Upper lobe of left lung (tissue), 6 donors: ENCODE measurements around the gene PLCB4. TPM values are rescaled to one million over a fixed set of nuclear protein-coding genes. Genes with fewer than 3 reads are reported as not detected.

ENCODE experiments used
- ATAC-seq, 2 donors: fragments of 200-7000 bp; cut with Tn5 transposase; one replicate each; pipeline ENCODE4 v1.9.1; 2022; ENCODE audit warnings: mild to moderate bottlenecking in 2 of 2, moderate library complexity in 2 of 2; ENCODE audit not compliant: low FRiP score in 2 of 2
- DNase-seq, 2 donors: peaks; one replicate each; pipeline ENCODE4 v3.0.0-alpha.2; 2019 to 2020
- H3K27ac ChIP-seq, 4 donors: fragments of 200-600 bp; sonication (generic); one replicate each; pipeline ENCODE4 v1.5.1; 2016 to 2019
- H3K27me3 ChIP-seq, 4 donors: fragments of 200-600 bp; sonication (generic); one replicate each; pipeline ENCODE4 v1.5.1; 2017 to 2019
- H3K36me3 ChIP-seq, 4 donors: fragments of 200-600 bp; sonication (generic); one replicate each; pipeline ENCODE4 v1.5.1; 2016 to 2019
- H3K4me1 ChIP-seq, 4 donors: fragments of 200-600 bp; sonication (generic); one replicate each; pipeline ENCODE4 v1.5.1; 2018 to 2019
- H3K4me3 ChIP-seq, 4 donors: fragments of 200-600 bp; sonication (generic); one replicate each; pipeline ENCODE4 v1.5.1; 2017 to 2019; ENCODE audit warnings: mild to moderate bottlenecking in 2 of 4, moderate library complexity in 1 of 4
- H3K9me3 ChIP-seq, 4 donors: fragments of 200-600 bp; sonication (generic); one replicate each; pipeline ENCODE4 v1.5.1; 2018 to 2019
- CTCF ChIP-seq, 6 experiments: fragments of 450-650 bp in 4 of 6; fragments of 200-600 bp in 2 of 6; sonication (generic) in 2 of 6; IDR thresholded peaks; one replicate each; pipeline ENCODE4 v1.5.1; 2016 to 2019; ENCODE audit warnings: antibody characterized with exemption in 6 of 6
- EP300 ChIP-seq, 4 donors: sonication (generic); formaldehyde crosslinking; IDR thresholded peaks; one replicate each; pipeline ENCODE4 v1.5.1; 2017; ENCODE audit warnings: antibody characterized with exemption in 4 of 4, control low read depth in 2 of 4
- POLR2A ChIP-seq, 4 donors: fragments of 450-650 bp; IDR thresholded peaks; one replicate each; pipeline ENCODE4 v1.5.1; 2016 to 2017; ENCODE audit warnings: antibody characterized with exemption in 4 of 4, mild to moderate bottlenecking in 2 of 4
- POLR2AphosphoS5 ChIP-seq, 2 donors: sonication (generic); formaldehyde crosslinking; IDR thresholded peaks; one replicate each; pipeline ENCODE4 v1.5.1; 2017; ENCODE audit warnings: antibody characterized with exemption in 2 of 2
- WGBS, 2 donors: methylation state at CpG; one replicate each; pipeline ENCODE4 v1.1.5; 2017 to 2018; 5-methylcytosine and 5-hydroxymethylcytosine counted together
- total RNA-seq, 6 donors: library from RNA; depleted of rRNA in 4 of 6; stranded (reverse); fragments of >200 nt in 4 of 6; gene quantifications; one replicate each; pipeline versions ENCODE4 v1.1.0 to v1.2.1, GENCODE V29; 2016 to 2021
- donor health status: DM: no; HTN: no; CAD: no; lungs with moderate emphysema.
- donor health status: DM: no; HTN: yes; CAD: no; lungs with severe emphysema.

The PLCB4 gene
- total RNA-seq, 6 donors from 2014 or later: 5.7 to 15.2 (median 8.2) TPM

GRCh38 chr20:9354579-9354978, 285.7 kb downstream of the PLCB4 start:
- DNase-seq: no peak
- no peaks in the 10 kb centered on the region for H3K36me3 ChIP-seq
- H3K9me3 ChIP-seq: no peaks in the 10 kb centered on the region
- H3K27me3 ChIP-seq: no peaks in the 10 kb centered on the region
- H3K27ac ChIP-seq: no peak overlapping the region
- ATAC-seq: no peak
- TF ChIP-seq POLR2A (IDR thresholded peaks at IDR 0.05) (no peak), EP300 (IDR thresholded peaks at IDR 0.05) (no peak), POLR2AphosphoS5 (IDR thresholded peaks at IDR 0.05) (no peak), CTCF (IDR thresholded peaks at IDR 0.05) (no peak)
- 94 to 100% methylated on average over 2 of the region's 2 CpGs for WGBS, 2 donors
- no peak overlapping the region for H3K4me3 ChIP-seq
- peaks cover 0 to 17% (median 7%) of the 10 kb centered on the region in 4 donors for H3K4me1 ChIP-seq

- peaks cover 0 to 2% (median 0%) of the 10 kb centered on the region in 4 donors for H3K36me3 ChIP-seq
- ATAC-seq (no peak), DNase-seq (no peak)
- H3K27me3 ChIP-seq: no peaks in the 10 kb centered on the region
- no peak overlapping the region for H3K27ac ChIP-seq
- WGBS, 2 donors: 86 to 95% methylated on average over 2 of the region's 2 CpGs
- H3K4me3 ChIP-seq: no peak overlapping the region
- no peak for TF ChIP-seq POLR2A (IDR thresholded peaks at IDR 0.05)
- no peak for TF ChIP-seq CTCF (IDR thresholded peaks at IDR 0.05)
- TF ChIP-seq POLR2AphosphoS5 (IDR thresholded peaks at IDR 0.05): no peak
- TF ChIP-seq EP300 (IDR thresholded peaks at IDR 0.05): no peak
- H3K4me1 ChIP-seq: peaks cover 0 to 21% (median 9%) of the 10 kb centered on the region in 4 donors
- H3K9me3 ChIP-seq: no peaks in the 10 kb centered on the region
These were observed 289.1 kb downstream of the PLCB4 start for GRCh38 chr20:9358001-9358400.

GRCh38 chr20:9359561-9360308, 290.8 kb downstream of the PLCB4 start:
- H3K4me1 ChIP-seq: peaks cover 0 to 7% (median 4%) of the 10 kb centered on the region in 4 donors
- no peaks in the 10 kb centered on the region for H3K9me3 ChIP-seq
- H3K4me3 ChIP-seq: peak overlapping the region in 2 of 4 donors; percentile 13 to 19
- peaks cover 0 to 3% (median 0%) of the 10 kb centered on the region in 4 donors for H3K36me3 ChIP-seq
- peak in 1 of 2 donors; percentile 74 for ATAC-seq
- 49 to 56% methylated on average over 14 of the region's 14 CpGs for WGBS, 2 donors
- peak in 1 of 2 donors; percentile 3 for DNase-seq
- H3K27me3 ChIP-seq: no peaks in the 10 kb centered on the region
- no peak overlapping the region for H3K27ac ChIP-seq
- TF ChIP-seq POLR2AphosphoS5 (IDR thresholded peaks at IDR 0.05): no peak
- TF ChIP-seq CTCF (IDR thresholded peaks at IDR 0.05): peak in 5 of 6 experiments; percentile 18 to 53 (median 47)

GRCh38 chr20:9360431-9360830, 291.5 kb downstream of the PLCB4 start:
- Histone ChIP-seq H3K36me3 (peaks cover 0 to 3% (median 0%) of the 10 kb centered on the region in 4 donors), H3K4me3 (no peak overlapping the region), H3K27ac (no peak overlapping the region), H3K4me1 (peaks cover 0 to 7% (median 4%) of the 10 kb centered on the region in 4 donors), H3K9me3 (no peaks in the 10 kb centered on the region), H3K27me3 (no peaks in the 10 kb centered on the region)
- TF ChIP-seq CTCF (IDR thresholded peaks at IDR 0.05) (no peak), POLR2AphosphoS5 (IDR thresholded peaks at IDR 0.05) (no peak), EP300 (IDR thresholded peaks at IDR 0.05) (no peak), POLR2A (IDR thresholded peaks at IDR 0.05) (no peak)
- DNase-seq (no peak), ATAC-seq (no peak)
- 84 to 93% methylated on average over 1 of the region's 1 CpG for WGBS, 2 donors

- H3K4me3 ChIP-seq: no peak overlapping the region
- H3K9me3 ChIP-seq: no peaks in the 10 kb centered on the region
- no peak for ATAC-seq
- no peak overlapping the region for H3K27ac ChIP-seq
- peaks cover 0 to 3% (median 0%) of the 10 kb centered on the region in 4 donors for H3K36me3 ChIP-seq
- no peak for TF ChIP-seq EP300 (IDR thresholded peaks at IDR 0.05)
- TF ChIP-seq POLR2A (IDR thresholded peaks at IDR 0.05): no peak
- no peak for TF ChIP-seq CTCF (IDR thresholded peaks at IDR 0.05)
- H3K27me3 ChIP-seq: no peaks in the 10 kb centered on the region
- DNase-seq: no peak
- 82 to 97% methylated on average over 2 of the region's 2 CpGs for WGBS, 2 donors
- H3K4me1 ChIP-seq: peaks cover 0 to 13% (median 6%) of the 10 kb centered on the region in 4 donors
These were observed 294.8 kb downstream of the PLCB4 start for GRCh38 chr20:9363673-9364072.
